Stimulated activated CD8-positive, alpha-beta memory T cell treated with anti-CD3 and anti-CD28 coated beads, Interleukin-15, amount 100 ng/mL, for 48 hours (primary cell): ENCODE data around the gene SMPD3.

Experiments
- DNase-seq, 2 donors: peaks; one replicate each; pipeline ENCODE4 v3.0.0-alpha.2; 2020; ENCODE audit warnings: low read depth in 2 of 2

SMPD3 gene

DNA sequence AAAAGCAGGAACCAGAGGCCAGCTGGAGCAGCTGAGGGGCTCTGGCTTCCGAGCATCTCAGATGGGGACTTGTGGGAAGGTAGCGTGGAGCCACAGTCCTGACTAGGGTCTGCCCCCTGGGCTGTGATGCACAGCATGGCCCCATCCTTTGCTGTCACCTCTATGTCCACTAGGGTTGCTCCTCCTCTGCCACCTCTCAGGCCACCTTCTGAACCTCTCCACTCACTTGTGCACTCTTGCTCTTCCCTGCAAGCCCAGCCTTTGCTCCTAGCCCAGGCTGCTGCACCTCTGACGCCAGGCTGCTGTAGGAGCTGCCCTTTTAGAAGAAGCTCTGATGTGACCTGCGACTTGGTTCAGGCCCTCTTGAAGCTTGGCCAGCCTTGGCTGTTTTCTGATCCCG is 24.3 kb upstream of the SMPD3 start:
- no peak for DNase-seq

GRCh38 chr16:68470461-68471150 is 22.3 kb upstream of the SMPD3 start:
- DNase-seq: no peak

- no peak for DNase-seq
Observed at GRCh38 chr16:68469796-68470460, 21.6 kb upstream of the SMPD3 start.

- no peak for DNase-seq
Observed at GRCh38 chr16:68468842-68469241, 20.5 kb upstream of the SMPD3 start.

GRCh38 chr16:68466174-68466573 is 17.9 kb upstream of the SMPD3 start:
- DNase-seq: no peak

GRCh38 chr16:68463904-68464303 is 15.6 kb upstream of the SMPD3 start:
- DNase-seq: no peak

GRCh38 chr16:68460067-68460466 is 11.8 kb upstream of the SMPD3 start:
- no peak for DNase-seq

DNA sequence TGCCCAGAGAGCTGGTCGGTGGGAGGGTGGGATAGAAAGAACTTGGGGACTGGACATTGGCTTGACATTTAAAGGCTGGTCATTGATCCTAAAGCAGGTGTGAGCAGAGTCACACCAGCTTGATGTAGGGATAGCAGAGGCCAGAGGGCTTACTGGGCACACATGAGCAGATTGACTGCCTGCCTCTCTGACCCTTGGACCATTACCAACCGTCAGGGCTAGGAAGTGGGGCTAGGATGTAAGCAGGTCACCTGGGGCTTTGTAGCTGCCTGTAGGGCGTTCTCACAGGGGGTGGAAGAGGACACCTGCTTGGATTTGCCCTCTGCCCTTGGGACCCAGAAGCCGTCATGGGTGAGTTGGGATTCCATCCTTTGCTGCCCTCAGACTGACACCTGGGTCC is 11.1 kb upstream of the SMPD3 start:
- DNase-seq: no peak

GRCh38 chr16:68458551-68458950 is 10.2 kb upstream of the SMPD3 start:
- no peak for DNase-seq

DNA sequence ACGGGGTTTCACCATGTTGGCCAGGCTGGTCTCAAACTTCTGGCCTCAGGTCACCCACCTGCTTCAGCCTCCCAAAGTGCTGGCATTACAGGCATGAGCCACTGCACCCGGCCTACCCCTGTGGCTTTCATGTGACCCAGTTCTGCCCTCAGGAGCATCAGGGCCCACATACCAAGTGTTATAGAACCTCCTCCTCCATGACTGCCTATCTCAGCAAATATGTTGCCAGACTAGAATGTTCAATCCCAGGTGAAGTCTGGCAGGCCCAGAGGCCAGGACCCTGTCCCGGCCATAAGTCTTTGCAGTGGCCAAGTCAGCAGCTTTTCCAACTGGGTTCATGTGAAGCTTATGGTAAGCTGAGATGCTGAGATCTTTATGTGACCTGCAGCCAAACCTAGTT is 9.8 kb upstream of the SMPD3 start:
- DNase-seq: no peak

DNA sequence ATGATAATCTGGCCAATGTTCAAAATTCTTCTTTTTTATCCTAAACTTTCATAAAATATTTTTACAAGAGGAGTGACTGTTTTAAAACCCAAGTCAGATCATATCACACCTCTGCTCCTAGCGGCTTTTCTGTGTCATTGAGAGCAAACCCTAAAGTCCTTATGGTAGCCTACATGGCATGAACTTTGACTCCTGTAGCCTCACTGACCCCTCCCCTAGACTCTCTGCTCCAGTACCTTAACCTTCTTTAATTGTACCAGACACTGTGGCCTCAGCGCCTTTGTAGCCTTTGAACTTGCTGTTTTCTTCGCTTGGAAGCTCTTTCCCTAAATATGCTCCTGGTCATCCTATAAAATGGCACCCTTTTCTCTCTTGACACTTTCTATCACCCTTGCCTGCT is 7.3 kb upstream of the SMPD3 start:
- no peak for DNase-seq

DNA sequence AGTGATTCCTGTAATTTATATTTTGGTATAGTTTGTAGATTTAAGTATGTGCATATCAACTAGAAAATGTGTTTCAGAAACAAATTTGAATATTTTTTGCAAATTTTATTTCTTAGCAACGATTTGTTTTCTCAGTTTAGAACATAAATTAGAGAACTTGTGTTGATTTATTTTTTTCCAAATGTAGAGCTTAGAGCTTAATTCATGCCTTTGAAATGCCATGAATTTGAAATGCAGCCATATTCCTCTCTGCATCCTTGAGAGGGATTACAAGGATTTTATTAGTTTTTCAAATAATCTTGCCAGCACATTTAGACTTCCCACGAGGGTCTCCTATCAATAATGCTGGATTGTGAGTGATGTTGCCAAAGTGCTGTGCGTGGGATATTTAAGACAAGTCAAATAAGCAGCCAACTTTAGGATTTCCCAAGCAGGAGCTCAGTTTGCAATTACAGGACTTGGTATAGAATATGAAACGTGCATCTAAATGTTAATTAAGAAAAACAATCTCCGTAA is 6.7 kb upstream of the SMPD3 start:
- no peak for DNase-seq

DNA sequence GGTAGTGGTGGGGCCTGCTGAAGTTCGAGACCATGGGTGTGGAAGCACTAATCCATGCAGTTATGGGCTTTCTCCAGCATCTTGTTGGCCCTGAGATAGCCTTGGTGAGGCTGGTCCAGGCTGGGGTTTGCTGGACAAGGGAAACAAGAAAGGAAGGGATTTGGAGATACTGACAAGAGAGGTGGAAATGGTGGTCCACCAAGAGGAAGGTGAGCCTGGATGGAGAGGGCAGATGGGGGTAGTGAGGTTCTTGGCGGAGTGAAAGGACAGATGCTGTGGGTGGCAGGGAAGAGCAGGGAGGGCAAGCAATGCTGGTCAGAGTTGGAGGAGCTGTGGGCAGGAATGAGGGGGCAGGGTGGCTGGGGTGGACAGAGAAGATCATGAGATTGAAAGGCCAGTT is 5.5 kb upstream of the SMPD3 start:
- DNase-seq: no peak

- DNase-seq: no peak
Observed at GRCh38 chr16:68452176-68452575, 3.9 kb upstream of the SMPD3 start.

DNA sequence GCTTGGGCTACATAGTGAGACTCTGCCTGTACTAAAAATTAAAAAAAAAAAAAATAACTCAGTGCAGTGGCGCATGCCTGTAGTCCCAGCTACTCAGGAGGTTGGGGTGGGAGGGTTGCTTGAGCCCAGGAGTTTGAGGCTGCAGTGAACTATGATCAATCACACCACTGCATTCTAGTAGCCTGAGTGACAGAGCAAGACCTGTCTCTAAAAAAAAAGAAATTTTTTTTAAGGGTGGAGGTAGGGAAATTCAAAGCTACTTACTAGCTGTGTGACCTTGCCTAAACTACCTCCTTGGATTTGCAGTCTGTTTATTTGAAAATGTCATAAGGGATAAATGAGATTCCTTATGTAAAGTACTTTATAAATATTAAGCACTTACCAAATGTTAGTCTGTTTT is 3.4 kb upstream of the SMPD3 start:
- DNase-seq: no peak

DNA sequence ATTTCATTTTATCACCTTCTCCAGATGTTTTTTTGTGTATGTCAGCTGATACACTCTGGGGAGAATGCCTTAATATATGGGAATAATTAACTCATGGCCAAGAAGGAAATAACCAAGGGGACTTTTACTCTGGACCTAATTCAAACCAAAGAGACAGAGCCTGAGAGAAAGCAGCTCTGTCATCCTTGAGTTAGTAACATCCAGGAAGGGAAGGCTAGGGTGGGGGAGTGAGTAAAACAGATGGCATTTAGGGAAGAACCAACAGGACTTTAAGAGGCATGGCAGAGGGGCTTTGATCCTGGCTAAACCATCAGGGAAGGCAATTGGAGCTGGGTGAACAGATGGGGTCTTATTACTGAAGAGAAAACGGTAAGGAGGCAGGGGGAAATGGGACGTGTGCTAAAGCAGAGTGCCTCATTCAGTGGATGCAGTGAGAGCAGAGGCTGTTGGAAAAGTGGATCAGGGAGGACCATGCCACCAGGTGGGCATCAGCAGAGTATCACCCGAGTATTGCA is 2.5 kb upstream of the SMPD3 start:
- no peak for DNase-seq

DNA sequence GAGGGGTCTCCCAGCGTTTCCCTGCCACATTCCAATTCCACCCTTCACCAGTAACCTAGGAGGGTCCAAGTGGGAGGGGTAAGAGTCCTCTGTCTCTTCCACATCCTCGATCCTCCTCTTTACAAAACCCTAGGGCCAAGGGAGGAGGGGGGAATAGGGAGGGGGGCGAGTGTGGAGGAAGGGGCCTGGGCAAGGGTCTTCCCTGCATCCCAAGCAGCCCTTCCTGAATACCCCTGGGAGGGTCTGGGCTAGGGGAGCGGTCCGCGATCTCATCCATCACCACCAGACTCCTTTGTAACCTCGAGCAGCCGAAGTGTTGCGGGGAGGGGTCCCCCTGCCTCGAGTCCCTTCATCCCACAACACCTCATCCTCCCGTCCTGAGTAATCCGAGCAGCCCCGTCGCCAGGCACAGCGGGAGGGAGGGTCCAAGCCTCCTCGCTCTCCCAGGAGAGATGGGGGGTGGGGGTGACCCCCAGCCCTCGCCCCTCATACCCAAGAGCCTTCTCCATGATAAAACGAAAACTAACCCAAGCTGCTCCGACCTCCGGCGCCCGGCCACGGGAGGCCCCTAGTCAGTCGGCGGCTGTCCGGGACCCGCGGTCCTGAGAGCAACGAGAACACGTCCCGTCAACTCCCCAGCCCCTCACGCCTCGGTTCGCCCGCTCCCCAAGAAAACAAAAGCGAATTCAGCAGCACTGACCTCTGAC is 502 bp downstream of the SMPD3 start:
- no peak for DNase-seq

GRCh38 chr16:68446681-68447652 is 1.3 kb downstream of the SMPD3 start:
- DNase-seq: no peak

DNA sequence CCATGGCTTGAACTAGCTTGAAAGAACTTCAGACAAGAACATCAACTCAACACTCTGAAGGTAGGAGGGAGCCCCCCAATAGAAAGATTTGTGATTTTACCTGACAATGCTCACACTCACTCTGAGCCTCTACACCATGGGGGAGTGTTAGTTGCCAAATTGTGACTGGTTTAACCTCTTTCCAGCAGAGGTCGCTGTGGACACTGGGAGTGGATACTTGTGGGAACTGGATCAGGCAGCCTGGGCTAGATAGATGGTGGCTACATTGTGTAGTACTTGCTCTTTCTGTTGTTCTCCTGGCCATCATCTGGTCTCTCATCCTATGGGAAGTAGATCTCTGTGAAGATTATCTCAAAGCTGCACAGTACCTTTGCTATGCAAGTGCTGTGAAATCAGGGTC is 2.9 kb downstream of the SMPD3 start:
- DNase-seq: peak in 1 of 2 donors; percentile 15

DNA sequence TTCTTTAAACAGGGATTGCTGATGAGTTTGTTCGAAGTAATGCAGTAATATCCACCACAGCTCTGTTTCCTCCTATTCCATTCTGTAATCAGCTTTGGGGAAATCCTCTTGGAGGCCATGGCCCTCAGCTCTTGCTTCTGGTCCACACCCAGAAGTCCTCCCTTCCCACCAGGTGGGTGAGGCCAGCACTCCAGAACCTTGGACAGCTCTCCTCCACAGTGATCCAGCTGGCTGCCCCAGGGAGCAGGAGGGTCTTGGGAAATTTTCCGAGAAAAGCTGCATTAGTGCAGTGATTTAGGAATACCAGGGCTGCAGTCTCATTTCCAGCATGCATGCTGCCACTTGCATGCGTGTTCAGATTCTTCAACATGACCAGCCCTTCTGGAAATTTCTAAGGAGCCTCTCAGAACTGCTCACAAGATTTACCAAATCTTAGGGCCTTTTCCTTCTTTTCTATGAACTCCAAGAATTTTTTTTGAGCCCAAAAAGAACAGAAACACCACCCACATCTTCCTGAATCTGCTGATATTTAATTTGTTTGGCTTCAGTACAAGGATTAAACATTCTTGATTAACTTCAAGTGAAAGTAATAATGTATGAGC is 4.2 kb downstream of the SMPD3 start:
- DNase-seq: no peak

- DNase-seq: no peak
Observed at GRCh38 chr16:68436581-68436980, 11.7 kb downstream of the SMPD3 start.
